ENCODE results near the gene UBQLNL. TPM values are rescaled to one million over a fixed set of nuclear protein-coding genes. Genes with fewer than 3 reads are reported as not detected.

Gene UBQLNL
- total and polyA plus RNA-seq, 2 of the 4 experiments (the other 2 are of a cell fraction), result 0.18 to 0.48 TPM

DNA sequence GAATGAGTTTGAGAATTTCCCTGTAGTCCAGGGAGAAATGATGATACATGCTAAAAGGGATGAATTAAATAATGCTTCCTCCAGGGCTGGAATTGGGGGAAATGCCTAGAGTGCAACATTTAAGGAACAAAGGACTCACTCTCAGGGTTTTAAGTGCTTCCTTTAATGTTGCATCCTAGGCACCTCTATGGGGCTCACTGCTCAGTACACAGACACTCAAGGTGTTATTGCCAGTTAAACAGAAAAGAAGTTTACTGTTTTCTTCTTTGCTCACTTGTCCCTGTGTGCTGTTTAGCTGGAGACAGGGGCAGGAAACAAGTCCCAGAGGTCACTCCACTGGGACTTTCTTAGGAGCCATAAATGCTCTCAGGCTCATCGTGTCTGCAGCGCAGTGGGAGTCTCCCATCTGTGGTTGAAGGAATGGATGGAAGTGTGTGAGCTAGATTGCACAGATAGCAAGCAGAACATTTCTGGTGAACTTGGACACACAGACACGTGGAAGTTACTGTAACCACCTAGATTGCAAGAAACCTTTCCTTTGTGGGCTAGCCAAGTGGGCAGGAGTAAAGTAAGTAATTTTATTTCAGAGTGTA lies 40.2 kb upstream of the UBQLNL start:
- TF ChIP-seq CEBPB (IDR thresholded peaks at IDR 0.05; ENCODE audit: low read depth, low read length) (no peak), MXI1 (IDR thresholded peaks at IDR 0.05; ENCODE audit: borderline replicate concordance, low read depth, low read length) (no peak), NFE2L2 (IDR thresholded peaks at IDR 0.05; ENCODE audit: low read depth, low read length) (no peak), USF2 (IDR thresholded peaks at IDR 0.05; ENCODE audit: low read depth, low read length) (no peak), SMC3 (IDR thresholded peaks at IDR 0.05; ENCODE audit: low read depth, low read length) (no peak), FOS (IDR thresholded peaks at IDR 0.05; ENCODE audit: low read depth, low read length) (no peak)
- Histone ChIP-seq H3K18ac (ENCODE audit: low read depth, low read length) (no peak overlapping the region), H3K14ac (replicated peaks; ENCODE audit: low read depth, low read length) (no peak overlapping the region), H4K91ac (ENCODE audit: insufficient read depth, low read depth, low read length) (no peak overlapping the region), H3K4ac (ENCODE audit: low read depth, low read length) (no peak overlapping the region), H2AK9ac (replicated peaks; ENCODE audit: low read depth, low read length, poor library complexity) (no peak overlapping the region), H3K9ac (ENCODE audit: low read depth, low read length) (no peak overlapping the region), H3K79me1 (ENCODE audit: low read depth in 1 of 2, low read length in 2 of 2) (no peaks in the 10 kb centered on the region), H3K27me3 (ENCODE audit: control insufficient read depth, insufficient read depth, low read length) (no peaks in the 10 kb centered on the region; the same call in 1 of the 2 replicates), H4K5ac (ENCODE audit: low read depth, low read length) (no peak overlapping the region), H2AFZ (replicated peaks; ENCODE audit: low read length, poor library complexity) (no peak overlapping the region), H3K4me1 (ENCODE audit: control insufficient read depth, insufficient read depth, low read length) (no peaks in the 10 kb centered on the region), H3K23ac (ENCODE audit: low read depth, low read length) (no peak overlapping the region), H2AK5ac (ENCODE audit: low read depth, low read length) (no peak overlapping the region), H2BK120ac (ENCODE audit: low read depth, low read length) (no peak overlapping the region), H2BK20ac (ENCODE audit: low read depth, low read length) (no peak overlapping the region), H3K4me2 (ENCODE audit: low read depth, low read length) (no peak overlapping the region), H3K9me3 (ENCODE audit: control insufficient read depth, insufficient read depth, low read length) (no peaks in the 10 kb centered on the region), H2BK15ac (ENCODE audit: low read depth, low read length) (no peak overlapping the region), H3K36me3 (ENCODE audit: control insufficient read depth, insufficient read depth, low read length) (no peaks in the 10 kb centered on the region), H4K8ac (ENCODE audit: low read depth in 2 of 2, low read length in 2 of 2) (no peak overlapping the region), H4K20me1 (ENCODE audit: insufficient read depth, low read length) (no peaks in the 10 kb centered on the region), H3K4me3 (ENCODE audit: insufficient read depth, low read depth, low read length) (no peak overlapping the region), H3K56ac (ENCODE audit: extremely low read depth, insufficient read depth, low read length) (no peak overlapping the region), H2BK5ac (ENCODE audit: low read depth, low read length, poor library complexity, severe bottlenecking) (no peak overlapping the region), H3K9me1 (ENCODE audit: insufficient read depth, low read length) (no peaks in the 10 kb centered on the region), H3K27ac (ENCODE audit: insufficient read depth, low read length) (no peak overlapping the region)
- in situ Hi-C loops (cut with MboI; ENCODE audit: low sequenced_read_pairs), result no loop called here
- intact Hi-C loops (cut with micrococcal nuclease), result no loop called here
- no CpG with 5 or more reads among the region's 3 CpGs for WGBS, 2 experiments (ENCODE audit: extremely low coverage in 2 of 2, insufficient read length in 1 of 2)
- ChIA-PET POLR2A (ENCODE audit: unreplicated experiment) (no interaction called here), CTCF (no interaction called here)
- no peak for ATAC-seq (ENCODE audit: low read depth)
- BruUV-seq (replicated peaks), result no TSS peak
- DNase-seq, result no peak
- dilution Hi-C loops (cut with HindIII; ENCODE audit: low sequenced_read_pairs, unreplicated experiment), result no loop called here

Data from IMR-90 (cell line).